Body of pancreas (tissue), 4 donors: ENCODE measurements around the gene AGXT. TPM values are rescaled to one million over a fixed set of nuclear protein-coding genes. Genes with fewer than 3 reads are reported as not detected.

Experiments used
- ATAC-seq: fragments of 150-250 bp; one replicate; pipeline ENCODE4 v1.9.1; 2016
- DNase-seq, 4 donors: peaks; one replicate each; pipeline ENCODE4 v3.0.0-alpha.2; 2019
- H3K27ac ChIP-seq, 4 donors: fragments of 200-600 bp; sonication (generic); 1 replicate in 3 of 4; 2 replicates in 1 of 4; pipeline versions ENCODE4 v1.5.1 to v1.6.1; 2016 to 2019; ENCODE audit warnings: mild to moderate bottlenecking in 1 of 4, mixed read lengths in 1 of 4, moderate library complexity in 1 of 4
- H3K27me3 ChIP-seq, 2 donors: fragments of 200-600 bp; sonication (generic); one replicate each; pipeline ENCODE4 v1.6.0; 2016; ENCODE audit warnings: mild to moderate bottlenecking in 1 of 2
- H3K36me3 ChIP-seq, 2 donors: fragments of 200-600 bp; sonication (generic); replicated peaks in 1 of 2; 2 replicates each; pipeline ENCODE4 v1.5.1; 2016; ENCODE audit warnings: low read depth in 2 of 2; ENCODE audit not compliant: insufficient read depth in 1 of 2
- H3K4me1 ChIP-seq: fragments of 200-600 bp; sonication (generic); one replicate; pipeline ENCODE4 v1.6.0; 2016
- H3K4me3 ChIP-seq, 2 donors: fragments of 200-600 bp; sonication (generic); 1 replicate in 1 of 2; 2 replicates in 1 of 2; pipeline ENCODE4 v1.5.1; 2016 to 2019
- H3K9me3 ChIP-seq, 3 donors: fragments of 200-600 bp; sonication (generic); 1 replicate in 2 of 3; 2 replicates in 1 of 3; pipeline ENCODE4 v1.5.1; 2016
- CTCF ChIP-seq, 7 experiments: fragments of 450-650 bp in 4 of 7; fragments of 200-600 bp in 3 of 7; sonication (generic) in 3 of 7; IDR thresholded peaks; one replicate each; pipeline ENCODE4 v1.5.1; 2016 to 2019; ENCODE audit warnings: antibody characterized with exemption in 7 of 7
- POLR2A ChIP-seq, 3 donors: fragments of 450-650 bp; IDR thresholded peaks; one replicate each; pipeline ENCODE4 v1.6.1; 2016; ENCODE audit warnings: antibody characterized with exemption in 3 of 3, mild to moderate bottlenecking in 2 of 3
- WGBS, 2 donors: methylation state at CpG; one replicate each; pipeline ENCODE4 v1.1.5; 2017; 5-methylcytosine and 5-hydroxymethylcytosine counted together
- intact Hi-C: fragments of 100-400 bp; cut with DNase I; formaldehyde crosslinking; loops from one replicate; pipeline ENCODE4 v1.15.1; 2023
- total RNA-seq, 2 donors: library from RNA; depleted of rRNA; stranded (reverse); fragments of >200 nt; gene quantifications; one replicate each; pipeline ENCODE4 v1.1.0, GENCODE V29; 2016

AGXT gene
- total RNA-seq, 2 donors from 2014 or later, result 1.6 TPM; not detected in 1

GRCh38 chr2:240898731-240899467 is 30.3 kb downstream of the AGXT start:
- intact Hi-C loops, result no loop called here
- TF ChIP-seq CTCF (IDR thresholded peaks at IDR 0.05) (no peak), POLR2A (IDR thresholded peaks at IDR 0.05) (no peak)
- H3K36me3 ChIP-seq, result no peaks in the 10 kb centered on the region
- no peak overlapping the region for H3K4me3 ChIP-seq
- no peaks in the 10 kb centered on the region for H3K27me3 ChIP-seq
- H3K27ac ChIP-seq, result peak overlapping the region in 1 of 4 donors; percentile 12
- peaks cover 15% of the 10 kb centered on the region for H3K4me1 ChIP-seq
- H3K9me3 ChIP-seq, result no peaks in the 10 kb centered on the region
- no peak for DNase-seq
- 80 to 82% methylated on average over 15 to 23 of the region's 23 CpGs for WGBS, 2 donors
- ATAC-seq, result no peak

- DNase-seq, result no peak
- TF ChIP-seq CTCF (IDR thresholded peaks at IDR 0.05) (no peak), POLR2A (IDR thresholded peaks at IDR 0.05) (no peak)
- WGBS, 2 donors, result 83 to 90% methylated on average over 11 to 19 of the region's 19 CpGs
- peaks cover 15% of the 10 kb centered on the region for H3K4me1 ChIP-seq
- H3K27me3 ChIP-seq, result no peaks in the 10 kb centered on the region
- no peaks in the 10 kb centered on the region for H3K9me3 ChIP-seq
- H3K4me3 ChIP-seq, result no peak overlapping the region
- intact Hi-C loops, result no loop called here
- no peaks in the 10 kb centered on the region for H3K36me3 ChIP-seq
- H3K27ac ChIP-seq, result no peak overlapping the region
- ATAC-seq, result no peak
Measured at GRCh38 chr2:240899468-240899865, 30.8 kb downstream of the AGXT start.

GRCh38 chr2:240900141-240900860 is 31.7 kb downstream of the AGXT start:
- no peak for ATAC-seq
- no peak for TF ChIP-seq POLR2A (IDR thresholded peaks at IDR 0.05)
- TF ChIP-seq CTCF (IDR thresholded peaks at IDR 0.05), result no peak
- Histone ChIP-seq H3K27ac (no peak overlapping the region), H3K36me3 (no peaks in the 10 kb centered on the region), H3K4me3 (no peak overlapping the region), H3K9me3 (no peaks in the 10 kb centered on the region), H3K27me3 (no peaks in the 10 kb centered on the region), H3K4me1 (peaks cover 19% of the 10 kb centered on the region)
- WGBS, 2 donors, result 87 to 91% methylated on average over 26 to 27 of the region's 27 CpGs
- no peak for DNase-seq
- intact Hi-C loops, result no loop called here

- TF ChIP-seq CTCF (IDR thresholded peaks at IDR 0.05) (no peak), POLR2A (IDR thresholded peaks at IDR 0.05) (no peak)
- Histone ChIP-seq H3K9me3 (no peaks in the 10 kb centered on the region), H3K27ac (no peak overlapping the region), H3K36me3 (no peaks in the 10 kb centered on the region), H3K4me1 (peaks cover 10% of the 10 kb centered on the region), H3K27me3 (no peaks in the 10 kb centered on the region), H3K4me3 (no peak overlapping the region)
- WGBS, 2 donors, result 73 to 80% methylated on average over 4 to 14 of the region's 14 CpGs
- intact Hi-C loops, result no loop called here
- ATAC-seq, result no peak
- no peak for DNase-seq
Measured at GRCh38 chr2:240901986-240902614, 33.5 kb downstream of the AGXT start.
